SK-N-SH (cell line): ENCODE data around the gene CACNA1D. TPM values are rescaled to one million over a fixed set of nuclear protein-coding genes. Genes with fewer than 3 reads are reported as not detected.

Experiments
- CTCF ChIA-PET: fragments of 300-600, 350-600 bp; formaldehyde crosslinking; extraction: SDS; loops from one replicate; lab custom pipeline; 2021; lab: Yijun Ruan, JAX
- POLR2A ChIA-PET: fragments of 350-600 bp; sonication (Branson Sonifier 250); formaldehyde crosslinking; extraction: SDS; loops from one replicate; lab custom pipeline; 2020; ENCODE audit warnings: antibody characterized with exemption, inconsistent platforms; lab: Yijun Ruan, JAX
- DNase-seq: peaks from one replicate; pipeline ENCODE4 v3.0.0; 2012
- H2AFZ ChIP-seq: fragments of 200-600 bp; sonication (generic); 2 replicates; pipeline ENCODE4 v1.8.1; 2016; ENCODE audit warnings: antibody characterized with exemption, mild to moderate bottlenecking, low read depth
- H3F3A ChIP-seq: fragments of 200-600 bp; sonication (generic); replicated peaks from 2 replicates; pipeline ENCODE3; 2016; ENCODE audit warnings: antibody characterized with exemption, mild to moderate bottlenecking; ENCODE audit not compliant: insufficient read depth
- H3K27ac ChIP-seq, 2 experiments: fragments of 200-500 bp in 1 of 2; fragments of 200-600 bp in 1 of 2; sonication (Bioruptor generic) in 1 of 2; sonication (generic), shearing (Covaris generic) in 1 of 2; 2 replicates each; pipeline versions ENCODE4 v1.5.1 to v1.6.1; 2014 to 2016; ENCODE audit warnings: low read depth in 2 of 2, inconsistent platforms in 1 of 2, low read length in 1 of 2, mild to moderate bottlenecking in 1 of 2, mixed read lengths in 1 of 2
- H3K27me3 ChIP-seq: fragments of 200-600 bp; sonication (generic), shearing (Covaris generic); 2 replicates; pipeline ENCODE4 v1.6.1; 2016; ENCODE audit warnings: mixed run types; ENCODE audit not compliant: insufficient read depth
- H3K36me3 ChIP-seq, 2 experiments: fragments of 200-500 bp in 1 of 2; fragments of 200-600 bp in 1 of 2; sonication (Bioruptor generic) in 1 of 2; sonication (generic) in 1 of 2; replicated peaks in 1 of 2; 2 replicates each; pipeline versions ENCODE3 to v1.5.1; 2014 to 2016; ENCODE audit warnings: low read length in 1 of 2, mild to moderate bottlenecking in 1 of 2; ENCODE audit not compliant: insufficient read depth in 2 of 2, control insufficient read depth in 1 of 2
- H3K4me1 ChIP-seq, 2 experiments: fragments of 200-500 bp in 1 of 2; fragments of 200-600 bp in 1 of 2; sonication (Bioruptor generic) in 1 of 2; sonication (generic), shearing (Covaris generic) in 1 of 2; 2 replicates each; pipeline versions ENCODE4 v1.5.1 to v1.6.1; 2014 to 2016; ENCODE audit warnings: low read depth in 1 of 2, low read length in 1 of 2, mixed run types in 1 of 2; ENCODE audit not compliant: insufficient read depth in 2 of 2, control insufficient read depth in 1 of 2
- H3K4me2 ChIP-seq: fragments of 200-600 bp; sonication (generic), shearing (Covaris generic); 2 replicates; pipeline ENCODE4 v1.6.1; 2017; ENCODE audit warnings: mixed run types
- H3K4me3 ChIP-seq, 2 experiments: fragments of 200-500 bp in 1 of 2; fragments of 200-600 bp in 1 of 2; sonication (Bioruptor generic) in 1 of 2; sonication (generic), shearing (Covaris generic) in 1 of 2; 2 replicates each; pipeline versions ENCODE4 v1.5.1 to v1.8.1; 2014 to 2016; ENCODE audit warnings: low read depth in 2 of 2, inconsistent platforms in 1 of 2, low read length in 1 of 2, mild to moderate bottlenecking in 1 of 2, mixed read lengths in 1 of 2, moderate library complexity in 1 of 2
- H3K79me2 ChIP-seq: fragments of 200-600 bp; sonication (generic); 2 replicates; pipeline ENCODE4 v1.8.1; 2017; ENCODE audit warnings: mild to moderate bottlenecking; ENCODE audit not compliant: insufficient read depth
- H3K9ac ChIP-seq: fragments of 200-600 bp; sonication (generic); 2 replicates; pipeline ENCODE4 v1.6.1; 2017; ENCODE audit warnings: mixed run types
- H3K9me2 ChIP-seq: fragments of 200-600 bp; sonication (generic); 2 replicates; pipeline ENCODE4 v1.6.1; 2017; ENCODE audit warnings: mixed run types
- H3K9me3 ChIP-seq: fragments of 200-600 bp; sonication (generic); 2 replicates; pipeline ENCODE4 v1.6.1; 2017; ENCODE audit warnings: mixed run types, mild to moderate bottlenecking, moderate library complexity
- H4K20me1 ChIP-seq: fragments of 200-600 bp; sonication (generic); 2 replicates; pipeline ENCODE4 v1.6.1; 2017; ENCODE audit warnings: mild to moderate bottlenecking, mixed run types; ENCODE audit not compliant: insufficient read depth
- ELF1 ChIP-seq: IDR thresholded peaks from 2 replicates; pipeline ENCODE4 v1.4.0; 2012
- EZH2phosphoT487 ChIP-seq: fragments of 200-600 bp; sonication (generic); IDR thresholded peaks from 2 replicates; pipeline ENCODE4 v1.6.1; 2017; ENCODE audit warnings: low read depth, mixed run types, mild to moderate bottlenecking, antibody characterized with exemption, moderate library complexity, borderline replicate concordance
- FOSL2 ChIP-seq: IDR thresholded peaks from 2 replicates; pipeline ENCODE4 v1.4.0; 2012; ENCODE audit warnings: low read depth, mild to moderate bottlenecking, moderate library complexity, borderline replicate concordance
- GABPA ChIP-seq: IDR thresholded peaks from 2 replicates; pipeline ENCODE4 v1.4.0; 2012; ENCODE audit warnings: low read depth, mild to moderate bottlenecking
- GATA2 ChIP-seq: sonication (generic); formaldehyde crosslinking; IDR thresholded peaks from 2 replicates; pipeline ENCODE4 v1.5.0; 2020; ENCODE audit warnings: mild to moderate bottlenecking, missing genetic modification reagents
- JUND ChIP-seq: IDR thresholded peaks from 2 replicates; pipeline ENCODE4 v1.4.0; 2012
- MAX ChIP-seq: IDR thresholded peaks from 2 replicates; pipeline ENCODE4 v1.4.0; 2012; ENCODE audit warnings: low read depth
- MEF2A ChIP-seq: IDR thresholded peaks from 2 replicates; pipeline ENCODE4 v1.4.0; 2012; ENCODE audit warnings: low read depth, borderline replicate concordance
- RAD21 ChIP-seq: IDR thresholded peaks from 2 replicates; pipeline ENCODE4 v1.6.1; 2012; ENCODE audit warnings: mild to moderate bottlenecking, low read length
- RCOR1 ChIP-seq: fragments of 150-350 bp; IDR thresholded peaks from 2 replicates; pipeline ENCODE4 v1.6.1; 2017; ENCODE audit warnings: antibody characterized with exemption, low read length
- REST ChIP-seq: IDR thresholded peaks from 2 replicates; pipeline ENCODE4 v1.6.1; 2012; ENCODE audit warnings: mild to moderate bottlenecking, low read depth, low read length, moderate library complexity
- RFX5 ChIP-seq: IDR thresholded peaks from 2 replicates; pipeline ENCODE4 v1.6.1; 2012; ENCODE audit warnings: mild to moderate bottlenecking, improper control_type of control experiment, low read length
- RXRA ChIP-seq: IDR thresholded peaks from 2 replicates; pipeline ENCODE4 v1.4.0; 2012; ENCODE audit warnings: low read depth, mild to moderate bottlenecking, borderline replicate concordance
- SIN3A ChIP-seq: IDR thresholded peaks from 2 replicates; pipeline ENCODE4 v1.6.1; 2012; ENCODE audit warnings: low read depth, mild to moderate bottlenecking, low read length, moderate library complexity, borderline replicate concordance
- TAF1 ChIP-seq: IDR thresholded peaks from 2 replicates; pipeline ENCODE4 v1.6.1; 2012; ENCODE audit warnings: low read depth, mild to moderate bottlenecking, low read length, moderate library complexity, borderline replicate concordance
- ZBTB33 ChIP-seq: IDR thresholded peaks from 2 replicates; pipeline ENCODE4 v1.4.0; 2012; ENCODE audit warnings: low read depth, borderline replicate concordance
- polyA plus RNA-seq, 3 experiments: library from polyadenylated mRNA; depleted of rRNA; stranded (reverse); fragments of >200 nt; gene quantifications; 2 replicates each; pipeline ENCODE4 v1.2.3, GENCODE V29; 2012
- TF ChIP-seq, protein P1 (sequence below): IDR thresholded peaks from 2 replicates; pipeline ENCODE4; 2012

Gene CACNA1D
- polyA plus RNA-seq, 1 of the 3 experiments (the other 2 are of a cell fraction): 0.12 TPM

DNA sequence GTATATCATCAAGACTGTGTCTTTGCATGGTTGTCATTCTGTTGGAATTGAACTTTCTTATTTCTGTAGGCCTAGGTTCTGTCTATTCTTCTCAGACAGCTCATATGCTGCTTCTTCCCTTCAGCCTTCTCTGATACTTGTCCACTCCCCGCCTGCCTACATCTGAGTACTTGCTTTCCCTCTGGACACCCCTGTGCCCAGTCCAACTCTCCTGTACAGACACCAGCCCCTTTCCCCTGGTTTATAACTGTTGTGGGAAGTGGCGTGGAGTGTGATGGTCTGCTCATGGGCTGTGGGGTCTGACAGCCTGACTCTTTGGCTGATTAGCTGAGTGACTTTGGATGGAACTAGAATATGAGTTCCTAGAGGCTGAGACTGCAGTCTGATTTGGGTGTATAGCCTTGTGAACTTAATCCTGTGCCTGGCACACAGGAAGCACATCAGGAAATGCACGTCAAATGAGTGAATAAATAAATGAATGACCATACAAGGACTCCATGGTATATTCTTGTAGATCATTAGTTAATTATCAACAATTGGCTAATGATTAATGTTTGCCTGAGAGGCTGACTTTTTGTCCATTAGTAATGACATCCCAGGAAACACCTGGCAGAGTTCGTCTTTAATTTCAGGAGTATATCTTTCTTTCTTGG is 11.8 kb downstream of the CACNA1D start (continued):
- TF ChIP-seq REST: no peak
- TF ChIP-seq MEF2A: no peak
- no peak for TF ChIP-seq JUND
- no peak for TF ChIP-seq RFX5
- no peak for TF ChIP-seq ZBTB33
- no peak for TF ChIP-seq RXRA
- TF ChIP-seq FOSL2: no peak

- TF ChIP-seq REST (no peak), JUND (no peak), EZH2phosphoT487 (no peak), SIN3A (no peak), MAX (no peak), RAD21 (no peak), RXRA (no peak), ZBTB33 (no peak), TAF1 (no peak), RFX5 (no peak), GATA2 (CRISPR knock-in tag) (no peak), GABPA (no peak), ELF1 (no peak), RCOR1 (no peak)
- TF ChIP-seq, protein P1, sequence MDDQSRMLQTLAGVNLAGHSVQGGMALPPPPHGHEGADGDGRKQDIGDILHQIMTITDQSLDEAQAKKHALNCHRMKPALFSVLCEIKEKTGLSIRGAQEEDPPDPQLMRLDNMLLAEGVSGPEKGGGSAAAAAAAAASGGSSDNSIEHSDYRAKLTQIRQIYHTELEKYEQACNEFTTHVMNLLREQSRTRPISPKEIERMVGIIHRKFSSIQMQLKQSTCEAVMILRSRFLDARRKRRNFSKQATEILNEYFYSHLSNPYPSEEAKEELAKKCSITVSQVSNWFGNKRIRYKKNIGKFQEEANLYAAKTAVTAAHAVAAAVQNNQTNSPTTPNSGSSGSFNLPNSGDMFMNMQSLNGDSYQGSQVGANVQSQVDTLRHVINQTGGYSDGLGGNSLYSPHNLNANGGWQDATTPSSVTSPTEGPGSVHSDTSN: no peak
- H2AFZ ChIP-seq: no peak overlapping the region
- peaks cover 0 to 3% of the 10 kb centered on the region in 2 experiments; a peak in 1 of 4 replicates for H3K4me1 ChIP-seq
- ChIA-PET POLR2A (interaction anchor here (0.6 kb wide), 1 partner anchor 50 kb away, joined by 3 read pairs; no protein-coding TSS in a partner anchor), CTCF (interaction anchor here (0.8 kb wide), 1 partner anchor 203 kb away, joined by 3 read pairs; no protein-coding TSS in a partner anchor)
- no peaks in the 10 kb centered on the region for H3K9me3 ChIP-seq
- H4K20me1 ChIP-seq: no peaks in the 10 kb centered on the region
- DNase-seq: no peak
- no peak overlapping the region for H3K4me2 ChIP-seq
- no peak overlapping the region for H3K4me3 ChIP-seq
- H3K9ac ChIP-seq: no peak overlapping the region
- peaks cover 11% of the 10 kb centered on the region; the same call in 1 of the 2 replicates for H3K27me3 ChIP-seq
- no peaks in the 10 kb centered on the region for H3F3A ChIP-seq
- H3K36me3 ChIP-seq: no peaks in the 10 kb centered on the region
- H3K9me2 ChIP-seq: no peaks in the 10 kb centered on the region
- H3K79me2 ChIP-seq: no peaks in the 10 kb centered on the region
- H3K27ac ChIP-seq: no peak overlapping the region
These were observed 12.3 kb downstream of the CACNA1D start for GRCh38 chr3:53506763-53507145.
